ENCODE measurements around the gene DISC1.

- TF ChIP-seq, protein P1, sequence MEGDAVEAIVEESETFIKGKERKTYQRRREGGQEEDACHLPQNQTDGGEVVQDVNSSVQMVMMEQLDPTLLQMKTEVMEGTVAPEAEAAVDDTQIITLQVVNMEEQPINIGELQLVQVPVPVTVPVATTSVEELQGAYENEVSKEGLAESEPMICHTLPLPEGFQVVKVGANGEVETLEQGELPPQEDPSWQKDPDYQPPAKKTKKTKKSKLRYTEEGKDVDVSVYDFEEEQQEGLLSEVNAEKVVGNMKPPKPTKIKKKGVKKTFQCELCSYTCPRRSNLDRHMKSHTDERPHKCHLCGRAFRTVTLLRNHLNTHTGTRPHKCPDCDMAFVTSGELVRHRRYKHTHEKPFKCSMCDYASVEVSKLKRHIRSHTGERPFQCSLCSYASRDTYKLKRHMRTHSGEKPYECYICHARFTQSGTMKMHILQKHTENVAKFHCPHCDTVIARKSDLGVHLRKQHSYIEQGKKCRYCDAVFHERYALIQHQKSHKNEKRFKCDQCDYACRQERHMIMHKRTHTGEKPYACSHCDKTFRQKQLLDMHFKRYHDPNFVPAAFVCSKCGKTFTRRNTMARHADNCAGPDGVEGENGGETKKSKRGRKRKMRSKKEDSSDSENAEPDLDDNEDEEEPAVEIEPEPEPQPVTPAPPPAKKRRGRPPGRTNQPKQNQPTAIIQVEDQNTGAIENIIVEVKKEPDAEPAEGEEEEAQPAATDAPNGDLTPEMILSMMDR (IDR thresholded peaks at IDR 0.05) = no peak
- TF ChIP-seq POLR2A (IDR thresholded peaks at IDR 0.05) = no peak
Measured at GRCh38 chr1:231899046-231899445, 272.5 kb downstream of the DISC1 start.
